A673 (cell line): Measurements from ENCODE around the gene PRR33.
A peak's percentile ranks its signal among the peaks of the same experiment; 100 is the strongest.

Experiments
- CTCF ChIP-seq: fragments of 300-800, 200-600 bp; sonication (generic); conservative IDR thresholded peaks from 2 replicates; pipeline ENCODE4 v1.5.1; 2017; ENCODE audit warnings: low read depth, mild to moderate bottlenecking, antibody characterized with exemption, low read length, moderate library complexity, mixed read lengths
- EZH2 ChIP-seq: fragments of 200-600 bp; sonication (generic); IDR thresholded peaks from 2 replicates; pipeline ENCODE4 v1.6.1; 2017; ENCODE audit warnings: borderline replicate concordance, low read depth, mild to moderate bottlenecking, mixed read lengths, antibody characterized with exemption, low read length; ENCODE audit not compliant: poor library complexity, severe bottlenecking

- TF ChIP-seq CTCF (0 out of 2 replicates have a peak, but pooled peaks have one; percentile 20), EZH2 (no peak)
These were observed 26.1 kb upstream of the PRR33 start for GRCh38 chr11:1917523-1918435.
